ENCODE data around the gene MYH7B. TPM values are rescaled to one million over a fixed set of nuclear protein-coding genes. Genes with fewer than 3 reads are reported as not detected.

Gene MYH7B
- total RNA-seq, 1 donor from 2014 or later, result under 0.01 TPM

DNA sequence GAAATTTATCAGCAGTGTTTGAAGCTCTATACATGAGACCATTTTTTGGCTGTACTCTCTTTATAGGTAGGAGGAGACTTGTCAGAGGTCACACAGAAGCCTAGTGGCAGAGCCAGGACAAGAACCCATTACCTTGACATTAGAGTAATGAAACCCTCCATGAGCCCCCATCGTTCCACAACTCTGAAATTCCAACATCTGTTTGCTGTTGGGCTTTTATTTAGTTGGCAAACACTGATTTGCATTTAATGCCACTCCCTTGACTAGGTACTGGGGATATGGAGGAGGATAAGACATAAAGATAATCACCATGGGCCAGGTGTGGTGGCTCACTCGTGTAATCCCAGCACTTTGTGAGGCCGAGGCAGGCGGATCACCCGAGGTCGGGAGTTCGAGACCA is 1.7 kb upstream of the MYH7B start:
- FAIRE-seq (no peak), DNase-seq (ENCODE audit: low read depth) (no peak)
- Histone ChIP-seq H3K27me3 (ENCODE audit: control insufficient read depth, insufficient read depth, low read length) (no peaks in the 10 kb centered on the region), H3K36me3 (ENCODE audit: control insufficient read depth, insufficient read depth, low read length) (peaks cover 7% of the 10 kb centered on the region), H3K4me3 (ENCODE audit: low read depth, low read length) (no peak overlapping the region)
- TF ChIP-seq, protein P1, sequence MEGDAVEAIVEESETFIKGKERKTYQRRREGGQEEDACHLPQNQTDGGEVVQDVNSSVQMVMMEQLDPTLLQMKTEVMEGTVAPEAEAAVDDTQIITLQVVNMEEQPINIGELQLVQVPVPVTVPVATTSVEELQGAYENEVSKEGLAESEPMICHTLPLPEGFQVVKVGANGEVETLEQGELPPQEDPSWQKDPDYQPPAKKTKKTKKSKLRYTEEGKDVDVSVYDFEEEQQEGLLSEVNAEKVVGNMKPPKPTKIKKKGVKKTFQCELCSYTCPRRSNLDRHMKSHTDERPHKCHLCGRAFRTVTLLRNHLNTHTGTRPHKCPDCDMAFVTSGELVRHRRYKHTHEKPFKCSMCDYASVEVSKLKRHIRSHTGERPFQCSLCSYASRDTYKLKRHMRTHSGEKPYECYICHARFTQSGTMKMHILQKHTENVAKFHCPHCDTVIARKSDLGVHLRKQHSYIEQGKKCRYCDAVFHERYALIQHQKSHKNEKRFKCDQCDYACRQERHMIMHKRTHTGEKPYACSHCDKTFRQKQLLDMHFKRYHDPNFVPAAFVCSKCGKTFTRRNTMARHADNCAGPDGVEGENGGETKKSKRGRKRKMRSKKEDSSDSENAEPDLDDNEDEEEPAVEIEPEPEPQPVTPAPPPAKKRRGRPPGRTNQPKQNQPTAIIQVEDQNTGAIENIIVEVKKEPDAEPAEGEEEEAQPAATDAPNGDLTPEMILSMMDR (IDR thresholded peaks at IDR 0.05; ENCODE audit: insufficient read depth, low read length, severe bottlenecking), result no peak

DNA sequence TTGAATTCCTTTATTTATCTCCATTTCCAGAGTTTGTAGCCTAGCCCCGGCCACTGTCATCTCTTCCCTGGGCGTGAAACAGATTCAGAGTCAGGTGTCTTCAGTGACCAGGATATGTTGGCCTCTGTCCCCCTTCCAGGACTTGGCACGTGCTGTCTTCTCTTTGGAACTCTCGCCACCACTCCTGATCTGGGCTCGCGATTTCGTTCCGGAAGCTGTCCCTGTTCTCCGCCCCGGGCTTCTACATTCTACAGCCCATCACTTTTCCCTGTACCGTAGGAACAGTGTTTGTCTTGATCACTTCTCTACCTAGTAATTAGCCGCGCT is 801 bp upstream of the MYH7B start:
- H3K4me3 ChIP-seq (ENCODE audit: low read depth, low read length), result peak overlapping the region; percentile 82

DNA sequence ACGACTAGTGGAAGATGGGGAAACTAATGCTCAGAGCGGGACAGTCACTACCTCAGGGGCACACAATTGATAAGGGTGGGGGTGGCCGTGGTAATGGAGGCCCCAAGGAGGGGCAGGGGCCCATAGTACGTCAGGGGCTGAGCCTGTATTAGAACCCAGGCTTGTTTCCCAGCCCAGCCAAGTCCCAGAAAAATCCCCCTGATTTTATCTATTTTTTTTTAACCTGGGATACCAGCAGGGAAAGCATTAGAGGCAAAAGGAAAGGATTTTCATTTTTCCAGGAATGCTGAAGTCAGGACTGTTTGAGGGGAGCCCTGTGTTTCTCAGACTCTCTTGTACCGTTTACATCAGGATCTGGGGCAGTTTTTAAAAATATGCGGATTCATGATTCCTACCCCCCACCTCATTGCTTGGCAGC is 382 bp downstream of the MYH7B start:
- DNase-seq (ENCODE audit: low read depth), result no peak
- Histone ChIP-seq H3K36me3 (ENCODE audit: control insufficient read depth, insufficient read depth, low read length) (peaks cover 7% of the 10 kb centered on the region), H3K4me3 (ENCODE audit: low read depth, low read length) (peak overlapping the region; percentile 82), H3K27me3 (ENCODE audit: control insufficient read depth, insufficient read depth, low read length) (no peaks in the 10 kb centered on the region)
- TF ChIP-seq, protein P1 (IDR thresholded peaks at IDR 0.05; ENCODE audit: insufficient read depth, low read length, severe bottlenecking), result no peak
- no peak for FAIRE-seq

More for the DNA sequence above, 801 bp upstream of the MYH7B start:
- peaks cover 7% of the 10 kb centered on the region for H3K36me3 ChIP-seq (ENCODE audit: control insufficient read depth, insufficient read depth, low read length)
- no peak for DNase-seq (ENCODE audit: low read depth)
- TF ChIP-seq, protein P1 (IDR thresholded peaks at IDR 0.05; ENCODE audit: insufficient read depth, low read length, severe bottlenecking), result no peak
- H3K27me3 ChIP-seq (ENCODE audit: control insufficient read depth, insufficient read depth, low read length), result no peaks in the 10 kb centered on the region
- no peak for FAIRE-seq

DNA sequence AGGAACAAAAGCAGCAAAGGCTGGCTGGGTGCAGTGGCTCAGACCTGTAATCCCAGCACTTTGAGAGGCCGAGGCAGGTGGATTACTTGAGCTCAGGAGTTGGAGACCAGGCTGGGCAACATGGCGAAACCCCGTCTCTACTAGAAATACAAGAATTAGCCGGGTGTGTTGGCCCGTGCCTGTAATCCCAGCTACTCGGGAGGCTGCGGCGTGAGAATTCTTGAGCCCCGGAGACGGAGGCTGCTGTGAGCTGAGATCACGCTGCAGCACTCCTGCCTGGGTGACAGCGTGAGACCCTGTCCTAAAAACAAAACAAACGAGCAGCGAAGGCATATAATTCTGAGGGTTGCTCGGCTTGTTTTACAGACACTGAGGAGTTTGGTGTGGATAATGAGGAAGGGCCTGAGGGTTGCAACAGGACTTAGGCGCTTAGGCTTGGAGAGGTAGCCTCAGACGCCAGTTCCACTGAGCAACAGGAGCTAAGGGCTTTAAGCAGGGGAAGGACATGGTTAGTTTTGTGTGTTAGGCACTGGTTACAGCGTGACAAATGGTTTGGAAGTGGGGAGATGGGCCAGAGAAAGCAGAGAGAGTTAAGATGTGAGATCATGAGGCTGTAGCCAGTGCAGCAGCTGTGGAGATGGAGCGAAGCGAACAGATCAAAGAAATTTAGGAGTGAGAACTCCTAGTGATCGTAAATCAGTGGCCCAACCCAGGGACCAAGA is 1.2 kb downstream of the MYH7B start:
- FAIRE-seq (no peak), DNase-seq (ENCODE audit: low read depth) (no peak)
- TF ChIP-seq, protein P1 (IDR thresholded peaks at IDR 0.05; ENCODE audit: insufficient read depth, low read length, severe bottlenecking), result no peak
- Histone ChIP-seq H3K4me3 (ENCODE audit: low read depth, low read length) (no peak overlapping the region), H3K27me3 (ENCODE audit: control insufficient read depth, insufficient read depth, low read length) (no peaks in the 10 kb centered on the region), H3K36me3 (ENCODE audit: control insufficient read depth, insufficient read depth, low read length) (peaks cover 3% of the 10 kb centered on the region)

DNA sequence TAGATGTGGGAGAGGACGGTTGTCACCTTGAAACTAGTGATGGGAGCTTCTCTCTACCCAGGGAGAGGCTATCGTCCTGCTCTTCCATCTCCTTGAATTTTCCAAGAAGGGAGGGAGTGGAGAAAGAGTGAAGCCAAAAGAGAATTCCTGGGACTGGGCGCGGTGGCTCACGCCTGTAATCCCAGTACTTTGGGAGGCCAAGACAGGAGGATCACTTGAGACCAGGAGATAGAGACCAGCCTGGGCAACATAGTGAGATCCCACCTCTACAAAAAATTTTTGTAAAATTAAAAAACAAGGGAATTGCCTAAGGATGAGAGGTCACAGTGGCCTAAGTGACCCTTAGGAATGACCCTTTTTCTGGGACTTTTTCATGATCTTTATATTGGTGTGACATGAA is 8.8 kb downstream of the MYH7B start:
- Histone ChIP-seq H3K36me3 (ENCODE audit: control insufficient read depth, insufficient read depth, low read length) (no peaks in the 10 kb centered on the region), H3K27me3 (ENCODE audit: control insufficient read depth, insufficient read depth, low read length) (no peaks in the 10 kb centered on the region), H3K4me3 (ENCODE audit: low read depth, low read length) (no peak overlapping the region)
- FAIRE-seq (no peak), DNase-seq (ENCODE audit: low read depth) (no peak)
- TF ChIP-seq, protein P1 (IDR thresholded peaks at IDR 0.05; ENCODE audit: insufficient read depth, low read length, severe bottlenecking), result no peak

DNA sequence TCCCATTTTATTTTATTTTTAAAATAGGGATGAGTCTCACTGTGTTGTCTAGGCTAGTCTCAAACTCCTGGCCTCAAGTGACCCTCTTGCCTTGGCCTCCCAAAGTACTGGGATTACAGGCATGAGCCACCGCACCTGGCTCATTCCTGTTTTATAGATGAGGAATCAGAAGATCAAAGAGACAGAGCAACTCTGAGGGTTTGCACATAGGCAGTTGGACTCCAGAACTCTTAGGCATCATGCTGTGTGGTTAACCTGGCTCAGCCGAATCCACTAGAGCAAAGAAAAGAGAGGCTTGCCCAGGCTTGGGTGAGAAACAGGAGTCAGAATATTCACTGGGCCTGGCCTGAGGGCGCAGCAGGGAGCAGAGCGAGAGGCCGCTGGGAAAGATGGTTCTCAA is 9.4 kb downstream of the MYH7B start:
- TF ChIP-seq, protein P1 (IDR thresholded peaks at IDR 0.05; ENCODE audit: insufficient read depth, low read length, severe bottlenecking), result no peak
- H3K27me3 ChIP-seq (ENCODE audit: control insufficient read depth, insufficient read depth, low read length), result no peaks in the 10 kb centered on the region
- DNase-seq (ENCODE audit: low read depth) (no peak), FAIRE-seq (no peak)
- no peak overlapping the region for H3K4me3 ChIP-seq (ENCODE audit: low read depth, low read length)
- no peaks in the 10 kb centered on the region for H3K36me3 ChIP-seq (ENCODE audit: control insufficient read depth, insufficient read depth, low read length)
